ENCODE measurements around the gene FSTL4. TPM values are rescaled to one million over a fixed set of nuclear protein-coding genes. Genes with fewer than 3 reads are reported as not detected.

The FSTL4 gene
- total and polyA plus RNA-seq, 2 of the 13 experiments (the other 11 are each of a cell fraction or from before 2014, with no cell fraction given) = 2.1 to 3.0 TPM

DNA sequence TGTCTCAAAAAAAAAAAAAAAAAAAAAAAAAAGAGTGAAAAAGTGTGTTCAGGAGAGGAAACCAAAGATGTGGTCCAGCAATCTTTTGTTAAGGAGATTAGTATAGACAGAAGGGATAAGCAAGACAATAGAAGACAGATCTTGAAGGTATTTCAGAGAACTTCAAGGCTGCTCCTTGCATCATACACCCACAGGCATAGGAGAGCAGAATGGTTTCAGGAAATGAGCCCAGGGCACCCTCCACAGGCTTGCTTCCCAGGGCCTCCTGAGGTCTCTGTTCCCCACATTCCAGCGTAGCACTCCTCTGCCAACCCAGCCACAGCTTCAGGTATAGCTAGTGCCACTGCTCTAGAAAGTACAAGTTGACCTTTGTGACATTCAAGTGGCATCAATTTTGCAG, 65.8 kb downstream of the FSTL4 start:
- Histone ChIP-seq H3K36me3 (replicated peaks in 1 of 2; ENCODE audit: control insufficient read depth in 1 of 2, insufficient read depth in 2 of 2, low read length in 2 of 2) (no peaks in the 10 kb centered on the region), H3K9me3 (ENCODE audit: low read length) (no peaks in the 10 kb centered on the region), H3K27ac (ENCODE audit: extremely low read length, insufficient read depth, low read length) (no peak overlapping the region), H3K4me1 (ENCODE audit: insufficient read depth, low read length) (no peaks in the 10 kb centered on the region), H3K4me2 (ENCODE audit: low read depth, low read length) (no peak overlapping the region), H3K9ac (ENCODE audit: insufficient read depth, low read depth, low read length) (no peak overlapping the region), H3K79me2 (ENCODE audit: insufficient read depth, low read length) (no peaks in the 10 kb centered on the region), H4K20me1 (ENCODE audit: insufficient read depth, low read length) (no peaks in the 10 kb centered on the region), H3K27me3 (ENCODE audit: control insufficient read depth in 1 of 2, insufficient read depth in 2 of 2, low read length in 2 of 2) (no peaks in the 10 kb centered on the region; a peak in 1 of 5 replicates), H3K4me3 (replicated peaks in 1 of 3; ENCODE audit: insufficient read depth in 1 of 3, low read depth in 2 of 3, low read length in 3 of 3) (no peak overlapping the region), H2AFZ (ENCODE audit: low read length) (no peak overlapping the region)
- DNase-seq (ENCODE audit: low spot score) (no peak), ATAC-seq (no peak), FAIRE-seq (no peak)
- WGBS (ENCODE audit: low lambda C conversion rate) = 0% methylated on average over 1 of the region's 1 CpG
- no peak for TF ChIP-seq CHD4 (IDR thresholded peaks at IDR 0.05; ENCODE audit: borderline replicate concordance, low read length)
- no peak for TF ChIP-seq ZNF615 (CRISPR knock-in tag; IDR thresholded peaks at IDR 0.05; ENCODE audit: borderline replicate concordance)
- TF ChIP-seq ZNF891 (CRISPR knock-in tag; IDR thresholded peaks at IDR 0.05) = no peak
- TF ChIP-seq, protein P1, sequence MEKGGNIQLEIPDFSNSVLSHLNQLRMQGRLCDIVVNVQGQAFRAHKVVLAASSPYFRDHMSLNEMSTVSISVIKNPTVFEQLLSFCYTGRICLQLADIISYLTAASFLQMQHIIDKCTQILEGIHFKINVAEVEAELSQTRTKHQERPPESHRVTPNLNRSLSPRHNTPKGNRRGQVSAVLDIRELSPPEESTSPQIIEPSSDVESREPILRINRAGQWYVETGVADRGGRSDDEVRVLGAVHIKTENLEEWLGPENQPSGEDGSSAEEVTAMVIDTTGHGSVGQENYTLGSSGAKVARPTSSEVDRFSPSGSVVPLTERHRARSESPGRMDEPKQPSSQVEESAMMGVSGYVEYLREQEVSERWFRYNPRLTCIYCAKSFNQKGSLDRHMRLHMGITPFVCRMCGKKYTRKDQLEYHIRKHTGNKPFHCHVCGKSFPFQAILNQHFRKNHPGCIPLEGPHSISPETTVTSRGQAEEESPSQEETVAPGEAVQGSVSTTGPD (CRISPR knock-in tag; IDR thresholded peaks at IDR 0.05) = no peak
- TF ChIP-seq ZFYVE20 (CRISPR knock-in tag; IDR thresholded peaks at IDR 0.05; ENCODE audit: borderline replicate concordance, low read depth) = no peak
- no peak for TF ChIP-seq REXO4 (CRISPR knock-in tag; IDR thresholded peaks at IDR 0.05; ENCODE audit: borderline replicate concordance)
- no peak for TF ChIP-seq ZFP37 (CRISPR knock-in tag; IDR thresholded peaks at IDR 0.05; ENCODE audit: borderline replicate concordance)
- no peak for TF ChIP-seq MTA1 (CRISPR knock-in tag; IDR thresholded peaks at IDR 0.05; ENCODE audit: borderline replicate concordance)
- TF ChIP-seq ESRRA (CRISPR knock-in tag; IDR thresholded peaks at IDR 0.05; ENCODE audit: low read depth) = no peak
- TF ChIP-seq, protein P2, sequence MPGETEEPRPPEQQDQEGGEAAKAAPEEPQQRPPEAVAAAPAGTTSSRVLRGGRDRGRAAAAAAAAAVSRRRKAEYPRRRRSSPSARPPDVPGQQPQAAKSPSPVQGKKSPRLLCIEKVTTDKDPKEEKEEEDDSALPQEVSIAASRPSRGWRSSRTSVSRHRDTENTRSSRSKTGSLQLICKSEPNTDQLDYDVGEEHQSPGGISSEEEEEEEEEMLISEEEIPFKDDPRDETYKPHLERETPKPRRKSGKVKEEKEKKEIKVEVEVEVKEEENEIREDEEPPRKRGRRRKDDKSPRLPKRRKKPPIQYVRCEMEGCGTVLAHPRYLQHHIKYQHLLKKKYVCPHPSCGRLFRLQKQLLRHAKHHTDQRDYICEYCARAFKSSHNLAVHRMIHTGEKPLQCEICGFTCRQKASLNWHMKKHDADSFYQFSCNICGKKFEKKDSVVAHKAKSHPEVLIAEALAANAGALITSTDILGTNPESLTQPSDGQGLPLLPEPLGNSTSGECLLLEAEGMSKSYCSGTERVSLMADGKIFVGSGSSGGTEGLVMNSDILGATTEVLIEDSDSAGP (CRISPR knock-in tag; IDR thresholded peaks at IDR 0.05; ENCODE audit: borderline replicate concordance) = no peak
- TF ChIP-seq ATAD3A (CRISPR knock-in tag; IDR thresholded peaks at IDR 0.05) = no peak
- TF ChIP-seq NR3C1 (CRISPR knock-in tag; IDR thresholded peaks at IDR 0.05) = no peak
- no peak for TF ChIP-seq RBM39 (IDR thresholded peaks at IDR 0.05; ENCODE audit: low read depth, low read length, poor library complexity, severe bottlenecking)
- TF ChIP-seq HDAC2 (CRISPR knock-in tag; IDR thresholded peaks at IDR 0.05) = no peak
- TF ChIP-seq ZNF331 (CRISPR knock-in tag; IDR thresholded peaks at IDR 0.05) = no peak
- no peak for TF ChIP-seq MAFK (conservative IDR thresholded peaks at IDR 0.05 in 1 of 2, IDR thresholded peaks at IDR 0.05 in 1 of 2; ENCODE audit: low read length in 2 of 2)
- TF ChIP-seq POLR2AphosphoS2 (IDR thresholded peaks at IDR 0.05; ENCODE audit: low read depth, low read length) = no peak
- TF ChIP-seq, protein P3, sequence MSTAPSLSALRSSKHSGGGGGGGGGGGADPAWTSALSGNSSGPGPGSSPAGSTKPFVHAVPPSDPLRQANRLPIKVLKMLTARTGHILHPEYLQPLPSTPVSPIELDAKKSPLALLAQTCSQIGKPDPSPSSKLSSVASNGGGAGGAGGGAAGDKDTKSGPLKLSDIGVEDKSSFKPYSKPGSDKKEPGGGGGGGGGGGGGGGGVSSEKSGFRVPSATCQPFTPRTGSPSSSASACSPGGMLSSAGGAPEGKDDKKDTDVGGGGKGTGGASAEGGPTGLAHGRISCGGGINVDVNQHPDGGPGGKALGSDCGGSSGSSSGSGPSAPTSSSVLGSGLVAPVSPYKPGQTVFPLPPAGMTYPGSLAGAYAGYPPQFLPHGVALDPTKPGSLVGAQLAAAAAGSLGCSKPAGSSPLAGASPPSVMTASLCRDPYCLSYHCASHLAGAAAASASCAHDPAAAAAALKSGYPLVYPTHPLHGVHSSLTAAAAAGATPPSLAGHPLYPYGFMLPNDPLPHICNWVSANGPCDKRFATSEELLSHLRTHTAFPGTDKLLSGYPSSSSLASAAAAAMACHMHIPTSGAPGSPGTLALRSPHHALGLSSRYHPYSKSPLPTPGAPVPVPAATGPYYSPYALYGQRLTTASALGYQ (CRISPR knock-in tag; IDR thresholded peaks at IDR 0.05) = no peak
- no peak for TF ChIP-seq ZNF775 (CRISPR knock-in tag; IDR thresholded peaks at IDR 0.05; ENCODE audit: borderline replicate concordance)
- POLR2A ChIA-PET = no interaction called here
- in situ Hi-C loops (cut with HindIII; ENCODE audit: extremely low pct_ligation_motif_present, low pct_unique_long_range_greater_than_20kb) = no loop called here
- intact Hi-C loops (cut with micrococcal nuclease; ENCODE audit: unreplicated experiment) = no loop called here
- no TSS peak for BruUV-seq (replicated peaks)
- CTCF ChIA-PET (ENCODE audit: low intra/inter-chr PET ratio, low total read pairs) = no interaction called here

Measured in HepG2 (cell line).